ENCODE measurements around the gene SLC44A1.

Gene SLC44A1

GRCh38 chr9:105479846-105480245 lies 235.4 kb downstream of the SLC44A1 start:
- Histone ChIP-seq H3K27ac (no peak overlapping the region), H3K4me3 (no peak overlapping the region)
- no peak for TF ChIP-seq CTCF (IDR thresholded peaks at IDR 0.05)
- DNase-seq (ENCODE audit: low spot score), result no peak

GRCh38 chr9:105483618-105484017 lies 239.2 kb downstream of the SLC44A1 start:
- Histone ChIP-seq H3K27ac (no peak overlapping the region), H3K4me3 (no peak overlapping the region)
- no peak for TF ChIP-seq CTCF (IDR thresholded peaks at IDR 0.05)
- DNase-seq (ENCODE audit: low spot score), result no peak

- Histone ChIP-seq H3K4me3 (no peak overlapping the region), H3K27ac (no peak overlapping the region)
- TF ChIP-seq CTCF (IDR thresholded peaks at IDR 0.05), result no peak
- no peak for DNase-seq (ENCODE audit: low spot score)
These were observed 239.8 kb downstream of the SLC44A1 start for GRCh38 chr9:105484226-105484625.

- H3K27ac ChIP-seq, result no peak overlapping the region
- no peak for DNase-seq (ENCODE audit: low spot score)
- no peak overlapping the region for H3K4me3 ChIP-seq
- TF ChIP-seq CTCF (IDR thresholded peaks at IDR 0.05), result no peak
These were observed 240.7 kb downstream of the SLC44A1 start for GRCh38 chr9:105485131-105485530.
